Mucosa of descending colon (tissue), 3 donors: Measurements from ENCODE around the gene RAB33B. TPM values are rescaled to one million over a fixed set of nuclear protein-coding genes. Genes with fewer than 3 reads are reported as not detected.

ENCODE experiments used
- ATAC-seq: fragments of 200-7000 bp; cut with Tn5 transposase; one replicate; pipeline ENCODE4 v1.9.1; 2020; ENCODE audit warnings: mild to moderate bottlenecking, moderate library complexity
- DNase-seq, 3 donors: peaks; one replicate each; pipeline ENCODE4 v3.0.0-alpha.2; 2020
- H3K36me3 ChIP-seq: fragments of 200-600 bp; one replicate; pipeline ENCODE4 v1.8.0; 2021; ENCODE audit warnings: low read depth, mild to moderate bottlenecking
- H3K4me1 ChIP-seq: fragments of 200-600 bp; one replicate; pipeline ENCODE4 v1.8.0; 2021; ENCODE audit warnings: low read depth, mild to moderate bottlenecking
- H3K4me3 ChIP-seq: fragments of 200-600 bp; one replicate; pipeline ENCODE4 v1.8.0; 2021; ENCODE audit warnings: mild to moderate bottlenecking
- H3K9me3 ChIP-seq: fragments of 200-600 bp; one replicate; pipeline ENCODE4 v1.8.0; 2021; ENCODE audit warnings: mild to moderate bottlenecking
- CTCF ChIP-seq: fragments of 200-600 bp; IDR thresholded peaks from one replicate; pipeline ENCODE4 v1.8.0; 2022; ENCODE audit warnings: antibody characterized with exemption, mild to moderate bottlenecking
- intact Hi-C, 2 donors: fragments of 100-400 bp; cut with DNase I in 1 of 2; cut with micrococcal nuclease in 1 of 2; formaldehyde crosslinking; loops; one replicate each; pipeline versions ENCODE4 v1.11.0 to v1.11.1; 2022; cut with DNase I, micrococcal nuclease
- total RNA-seq, 3 donors: library from RNA; stranded (reverse); fragmentation: NEBNext Ultra II Directional in 2 of 3; extraction: Animal tissue kit (Norgen Biotek cat#: 25700) in 2 of 3; gene quantifications; one replicate each; pipeline versions ENCODE4 v1.2.1 to v1.2.4, GENCODE V29; 2021 to 2023
- donor health status: DM: no; HTN: no; CAD: no; lungs with moderate emphysema.
- donor health status: DM: no; HTN: no; CAD: no.
- donor health status: DM: no; HTN: yes; CAD: no.

The RAB33B gene
- total RNA-seq, 3 donors from 2014 or later: 4.5 to 10.0 (median 5.4) TPM

- Histone ChIP-seq H3K4me3 (no peak overlapping the region), H3K9me3 (no peaks in the 10 kb centered on the region), H3K36me3 (no peaks in the 10 kb centered on the region), H3K4me1 (peaks cover 19% of the 10 kb centered on the region)
- DNase-seq (no peak), ATAC-seq (no peak)
- no peak for TF ChIP-seq CTCF
- intact Hi-C loops: no loop called here
These were observed 3.3 kb upstream of the RAB33B start for GRCh38 chr4:139450586-139450985.

- no peaks in the 10 kb centered on the region for H3K36me3 ChIP-seq
- no peaks in the 10 kb centered on the region for H3K9me3 ChIP-seq
- intact Hi-C loops: no loop called here
- no peak for DNase-seq
- H3K4me1 ChIP-seq: peaks cover 21% of the 10 kb centered on the region
- no peak for ATAC-seq
- no peak overlapping the region for H3K4me3 ChIP-seq
- no peak for TF ChIP-seq CTCF
These were observed 1.9 kb upstream of the RAB33B start for GRCh38 chr4:139451997-139452396.

- Histone ChIP-seq H3K9me3 (no peaks in the 10 kb centered on the region), H3K4me3 (peak overlapping the region; percentile 65), H3K4me1 (peaks cover 21% of the 10 kb centered on the region), H3K36me3 (no peaks in the 10 kb centered on the region)
- peak; percentile 11 for TF ChIP-seq CTCF
- intact Hi-C loops: no loop called here
- ATAC-seq (peak; percentile 67), DNase-seq (peak in 1 of 3 donors; percentile 79)
These were observed 915 bp upstream of the RAB33B start for GRCh38 chr4:139453041-139453370.

GRCh38 chr4:139453371-139454110 is 380 bp upstream of the RAB33B start:
- intact Hi-C loops: no loop called here
- no peak for TF ChIP-seq CTCF
- Histone ChIP-seq H3K36me3 (no peaks in the 10 kb centered on the region), H3K4me1 (peaks cover 21% of the 10 kb centered on the region), H3K9me3 (no peaks in the 10 kb centered on the region), H3K4me3 (peak overlapping the region; percentile 65)
- ATAC-seq (peak; percentile 94), DNase-seq (peak; percentile 98 to 99 (median 98))

GRCh38 chr4:139455126-139455538 is 1.2 kb downstream of the RAB33B start:
- Histone ChIP-seq H3K4me3 (no peak overlapping the region), H3K4me1 (peaks cover 21% of the 10 kb centered on the region), H3K9me3 (no peaks in the 10 kb centered on the region), H3K36me3 (no peaks in the 10 kb centered on the region)
- DNase-seq (peak in 1 of 3 donors; percentile 36), ATAC-seq (peak; percentile 3)
- TF ChIP-seq CTCF: no peak
- intact Hi-C loops: no loop called here
